ENCODE data around the gene TMEM256.

TMEM256 gene

DNA sequence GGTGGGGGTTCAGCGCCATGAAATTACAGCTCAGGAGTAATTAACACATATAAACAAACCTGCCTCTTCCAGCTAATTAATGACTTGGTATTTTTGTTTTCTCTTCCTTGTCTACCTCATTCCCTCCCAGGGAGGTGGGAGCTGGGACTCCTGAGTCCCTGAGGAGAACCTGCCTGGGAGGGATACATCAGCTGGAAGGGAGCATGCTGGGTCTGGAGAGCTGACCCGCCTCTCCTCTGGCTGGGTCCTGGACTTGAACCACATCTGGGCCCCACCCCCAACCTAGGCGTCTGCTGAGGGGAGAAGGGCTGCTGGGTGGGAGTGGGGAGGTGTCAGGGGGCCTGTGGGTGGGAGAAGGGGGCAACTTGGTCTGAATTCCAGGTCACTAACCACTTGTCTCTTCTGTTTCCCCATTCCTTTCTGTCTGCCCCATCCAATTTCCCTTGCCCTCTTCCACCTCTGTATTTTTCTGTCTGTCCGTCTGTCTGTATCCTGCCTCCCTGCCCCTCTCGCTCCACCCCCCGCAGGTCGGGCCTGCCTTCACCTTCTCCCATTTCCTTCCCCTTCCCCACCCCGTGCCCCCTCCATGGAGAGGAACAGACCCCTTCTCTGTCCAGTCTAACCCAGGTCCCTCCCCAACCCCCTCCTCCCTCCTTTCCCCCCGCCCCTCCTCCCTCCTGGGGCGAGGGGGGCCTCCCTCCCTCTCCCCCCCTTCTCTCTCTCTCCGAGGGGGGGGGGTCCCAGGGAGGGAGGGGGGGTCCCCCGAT lies 3.8 kb upstream of the TMEM256 start, which contains the start of gene NLGN2:
Gene NLGN2 (plus strand): TSS at position 361 of the 767 bp plus-strand sequence. CDS start 411 bp downstream, outside the sequence.
- no peak for DNase-seq

DNA sequence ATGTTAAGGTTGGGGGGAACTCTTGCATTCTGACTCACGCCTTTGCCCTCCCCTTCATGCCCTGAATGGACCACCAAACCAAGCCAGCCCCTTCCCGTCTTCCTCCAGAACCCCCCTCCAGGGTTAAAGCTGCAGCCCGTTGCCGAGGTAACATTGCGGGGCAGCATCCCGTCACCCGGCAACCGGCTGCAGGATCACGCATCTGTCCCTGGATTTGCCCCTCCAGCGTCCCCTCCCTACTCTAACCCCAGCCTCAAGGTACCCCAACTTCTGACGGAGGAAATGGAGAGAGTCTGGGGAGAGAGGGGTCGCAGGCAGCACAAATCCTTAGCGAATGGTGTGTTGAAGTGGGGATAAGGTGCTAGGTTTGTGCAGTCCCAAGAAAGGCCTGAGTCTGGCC lies 3.2 kb upstream of the TMEM256 start:
- no peak for DNase-seq

DNA sequence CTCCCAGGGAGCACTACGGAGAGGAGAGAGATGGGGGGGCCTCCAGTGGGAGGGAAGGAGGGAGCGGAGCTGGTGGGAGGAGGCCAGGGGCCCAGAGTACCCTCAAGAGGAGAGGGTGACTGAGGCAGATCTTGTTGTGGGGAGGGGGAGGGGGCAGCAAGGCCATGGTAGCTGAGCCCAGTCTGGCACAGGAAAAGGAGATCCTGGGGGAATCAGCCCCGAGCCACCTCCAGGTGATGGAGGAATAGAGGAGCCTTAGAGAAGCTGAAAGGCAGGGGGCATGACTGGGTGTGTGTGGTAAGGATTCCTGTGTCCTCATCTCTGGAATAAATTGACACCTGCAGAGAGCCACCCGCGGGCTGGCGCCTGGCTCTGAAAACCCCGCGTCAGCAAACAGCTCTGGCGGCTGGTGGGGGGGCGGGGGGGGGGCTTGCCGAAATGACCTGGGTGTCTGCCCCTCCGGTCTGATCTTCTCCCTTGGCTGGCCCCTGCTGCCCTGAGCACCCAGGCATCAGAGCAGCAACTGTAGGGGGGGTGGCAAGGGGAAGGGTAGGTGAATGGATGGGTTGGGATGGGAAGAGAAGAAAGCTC lies 2.4 kb upstream of the TMEM256 start:
- DNase-seq: no peak

DNA sequence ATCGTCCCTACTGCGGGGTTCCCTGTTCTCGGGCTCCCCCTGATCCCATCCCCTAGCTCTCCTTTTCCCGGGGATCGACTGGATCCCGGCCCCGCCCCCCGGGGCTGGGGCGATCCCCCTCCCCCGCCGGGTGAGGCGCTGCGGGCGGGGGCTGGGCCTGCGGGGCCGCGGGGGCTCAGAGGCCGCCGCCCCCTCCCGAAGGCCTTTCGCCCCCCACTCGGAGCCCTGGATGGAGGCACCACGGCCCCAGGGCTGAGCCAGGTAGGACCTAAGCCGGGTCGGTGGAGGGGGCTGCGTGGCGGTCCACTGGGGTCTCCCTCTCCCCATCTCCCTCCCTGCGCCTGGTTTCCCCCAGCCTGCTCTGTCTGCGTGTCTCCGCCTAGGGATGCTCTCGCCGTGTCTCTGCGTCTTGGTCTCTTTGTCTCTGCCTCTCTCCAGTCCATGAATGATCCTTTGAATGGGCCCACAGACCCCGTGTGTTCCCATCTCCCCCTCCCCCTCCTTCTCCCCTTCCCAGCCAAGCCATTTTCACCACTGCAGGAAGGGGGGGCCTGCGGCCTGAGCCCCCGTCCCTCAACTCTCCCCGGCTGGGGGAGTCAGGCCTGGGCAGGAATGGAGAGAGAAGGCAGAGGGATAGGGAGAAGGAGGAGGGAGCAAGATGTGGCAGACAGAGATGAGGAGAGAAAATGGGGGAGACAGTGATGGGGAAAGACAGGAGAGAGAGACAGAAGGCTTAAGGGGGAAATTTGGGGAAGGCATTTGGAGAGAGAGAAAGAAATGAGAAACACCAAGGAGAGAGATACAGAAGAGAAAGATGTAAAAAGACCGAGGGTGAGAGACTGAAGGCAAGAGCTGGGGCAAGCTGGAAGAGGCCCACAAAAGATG lies 1.7 kb upstream of the TMEM256 start:
- DNase-seq: no peak

DNA sequence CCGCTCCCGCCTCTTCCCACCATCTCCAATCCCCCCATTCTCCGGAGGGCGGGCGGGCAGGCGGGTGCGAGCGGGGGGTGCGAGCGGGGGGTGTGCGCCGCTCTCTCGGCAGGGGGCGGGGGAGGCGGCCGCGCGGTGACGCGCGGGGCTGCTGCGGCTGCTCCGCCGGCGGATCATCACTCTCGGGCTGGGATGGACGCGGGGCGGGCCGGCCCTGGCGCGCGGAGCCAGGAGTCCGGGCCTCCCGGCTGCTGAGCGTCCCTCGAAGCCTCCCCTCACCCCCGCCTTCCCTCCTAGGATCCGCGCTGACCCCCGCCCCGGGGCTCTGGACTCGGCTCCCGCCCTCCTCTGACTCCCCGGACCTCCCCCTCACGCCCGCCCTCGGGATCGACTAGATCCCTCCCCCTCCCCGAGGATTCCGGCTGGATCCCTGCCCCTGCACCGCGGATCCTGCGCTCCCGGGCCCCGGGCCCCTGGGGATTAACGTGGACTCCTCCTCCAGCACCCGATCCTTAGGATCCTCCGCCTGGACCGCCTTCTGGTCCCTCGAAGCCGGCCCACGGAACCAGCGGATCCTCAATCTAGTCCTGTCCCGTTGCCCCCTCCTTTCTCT lies 946 bp upstream of the TMEM256 start:
- peak; percentile 70 for DNase-seq

DNA sequence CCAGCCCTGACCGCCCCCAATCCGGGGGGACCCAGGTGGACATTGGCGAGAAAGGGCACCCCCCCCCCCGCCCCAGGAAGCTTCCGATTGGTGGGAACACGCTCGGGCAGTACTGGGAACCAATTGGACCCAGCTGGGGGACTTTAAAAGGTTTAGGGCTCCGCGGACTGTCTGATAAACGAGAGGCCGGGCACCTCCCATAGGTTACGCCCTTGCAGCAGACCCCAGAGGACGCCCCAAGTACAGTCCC lies 245 bp downstream of the TMEM256 start:
- DNase-seq: no peak

DNA sequence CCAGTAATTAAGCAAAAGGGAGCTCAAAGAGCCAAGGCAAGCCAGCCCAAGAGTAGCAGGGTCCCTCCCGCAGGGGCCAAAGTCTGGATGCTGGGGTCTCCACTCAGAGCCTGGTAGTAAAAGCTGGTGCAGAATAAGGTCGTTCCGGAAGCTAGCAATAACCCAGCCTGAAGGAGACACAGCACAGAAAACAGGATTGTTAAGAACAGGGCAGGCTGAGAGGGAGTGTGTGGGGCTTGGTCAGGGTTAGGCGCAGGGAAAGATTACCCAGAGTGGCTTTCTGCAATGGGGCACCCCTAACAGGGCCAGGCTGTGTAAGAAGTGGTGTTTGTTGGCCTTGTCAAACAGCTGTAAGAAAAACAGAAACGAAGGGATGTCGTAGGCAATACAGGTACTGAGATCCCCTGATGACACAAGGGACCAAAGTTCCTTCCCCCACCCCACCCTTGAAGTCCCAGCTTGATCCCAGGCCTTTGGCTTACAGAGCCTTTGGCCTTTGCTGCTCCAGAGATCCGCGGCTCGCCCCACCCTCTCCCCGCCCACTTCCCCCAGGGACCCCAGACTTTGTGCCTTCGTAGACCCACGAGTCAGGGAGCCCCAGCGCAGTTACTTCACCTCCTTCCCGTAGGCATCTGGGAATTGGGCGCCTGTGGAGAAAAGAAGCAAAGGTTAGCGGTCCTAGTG lies 712 bp downstream of the TMEM256 start:
- peak; percentile 25 for DNase-seq

DNA sequence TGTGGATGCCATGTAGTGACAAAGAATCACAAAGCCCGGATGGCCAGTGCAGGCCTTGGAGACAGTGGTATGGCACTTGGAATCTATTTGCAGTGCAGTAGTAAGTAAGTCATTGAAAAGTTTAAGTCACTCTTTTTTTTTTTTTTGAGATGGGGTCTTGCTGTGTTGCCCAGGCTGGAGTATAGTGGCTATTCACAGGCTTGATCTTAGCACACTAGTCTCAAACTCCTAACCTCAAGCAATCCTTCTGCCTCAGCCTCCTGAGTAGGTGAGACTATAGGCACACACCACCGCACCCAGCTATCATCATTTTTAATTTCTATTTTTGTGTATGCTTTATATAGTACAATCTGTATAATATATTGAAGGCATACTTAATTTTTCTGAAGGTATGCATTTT lies 5.3 kb downstream of the TMEM256 start:
- no peak for DNase-seq

DNA sequence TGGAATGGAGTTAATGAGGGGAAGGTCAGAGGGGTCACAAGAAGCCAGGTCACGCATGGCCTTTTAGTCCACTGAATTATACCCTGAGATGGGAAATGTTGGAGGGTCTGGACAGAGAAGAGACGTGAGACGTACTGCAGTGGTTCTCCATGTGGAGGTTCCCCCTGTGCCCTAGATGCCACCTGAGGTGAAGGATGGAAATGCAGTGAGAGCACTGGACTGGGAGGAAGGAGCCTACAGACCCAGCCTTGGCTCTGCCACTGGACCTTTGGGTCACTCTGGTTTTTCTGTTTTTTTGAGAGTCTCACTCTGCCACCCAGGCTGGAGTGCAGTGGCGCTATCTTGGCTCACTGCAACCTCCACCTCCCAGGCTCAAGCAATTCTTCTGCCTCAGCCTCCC lies 7.8 kb downstream of the TMEM256 start:
- no peak for DNase-seq

DNA sequence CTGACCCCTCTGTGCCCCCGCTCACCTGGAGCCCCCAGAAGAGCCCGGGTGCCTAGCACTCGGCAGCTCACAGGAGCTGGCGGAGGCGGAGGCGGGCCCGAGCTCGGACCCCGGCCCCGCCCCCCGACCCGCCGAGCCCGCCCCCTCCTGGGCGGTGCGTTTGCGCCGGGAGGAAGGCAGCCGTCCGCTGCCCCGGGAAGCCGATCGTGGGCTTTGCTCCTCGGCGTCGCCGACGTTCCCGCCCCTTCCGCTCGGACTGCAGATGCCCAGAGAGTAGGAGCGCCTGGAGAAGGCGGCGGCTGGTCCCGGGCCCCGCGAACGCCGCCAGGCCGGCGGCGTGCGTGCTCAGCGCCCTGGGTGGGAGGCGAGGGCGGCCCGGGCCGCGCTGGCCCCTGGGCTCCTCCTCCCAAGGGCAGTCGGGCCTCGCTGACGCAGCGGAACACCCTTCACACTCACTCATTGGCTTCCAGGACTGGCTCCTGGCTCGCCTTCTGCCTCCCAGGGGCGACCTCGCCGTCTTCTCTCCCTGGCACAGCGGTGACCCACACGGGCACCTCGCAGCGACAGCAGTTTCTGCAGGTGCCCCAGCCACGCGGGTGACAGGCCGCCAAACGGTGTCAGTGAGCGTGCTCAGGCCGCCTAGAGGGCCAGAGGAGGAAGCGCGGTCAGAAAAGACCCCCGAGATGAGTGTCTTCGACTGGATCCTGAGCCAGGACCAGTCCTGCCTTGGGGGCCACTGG lies 9.3 kb downstream of the TMEM256 start, which contains the start of gene PLSCR3:
Gene PLSCR3 (minus strand): TSS at position 74 of the 740 bp plus-strand sequence. CDS start 415 bp downstream, outside the sequence.
- DNase-seq: peak; percentile 81

DNA sequence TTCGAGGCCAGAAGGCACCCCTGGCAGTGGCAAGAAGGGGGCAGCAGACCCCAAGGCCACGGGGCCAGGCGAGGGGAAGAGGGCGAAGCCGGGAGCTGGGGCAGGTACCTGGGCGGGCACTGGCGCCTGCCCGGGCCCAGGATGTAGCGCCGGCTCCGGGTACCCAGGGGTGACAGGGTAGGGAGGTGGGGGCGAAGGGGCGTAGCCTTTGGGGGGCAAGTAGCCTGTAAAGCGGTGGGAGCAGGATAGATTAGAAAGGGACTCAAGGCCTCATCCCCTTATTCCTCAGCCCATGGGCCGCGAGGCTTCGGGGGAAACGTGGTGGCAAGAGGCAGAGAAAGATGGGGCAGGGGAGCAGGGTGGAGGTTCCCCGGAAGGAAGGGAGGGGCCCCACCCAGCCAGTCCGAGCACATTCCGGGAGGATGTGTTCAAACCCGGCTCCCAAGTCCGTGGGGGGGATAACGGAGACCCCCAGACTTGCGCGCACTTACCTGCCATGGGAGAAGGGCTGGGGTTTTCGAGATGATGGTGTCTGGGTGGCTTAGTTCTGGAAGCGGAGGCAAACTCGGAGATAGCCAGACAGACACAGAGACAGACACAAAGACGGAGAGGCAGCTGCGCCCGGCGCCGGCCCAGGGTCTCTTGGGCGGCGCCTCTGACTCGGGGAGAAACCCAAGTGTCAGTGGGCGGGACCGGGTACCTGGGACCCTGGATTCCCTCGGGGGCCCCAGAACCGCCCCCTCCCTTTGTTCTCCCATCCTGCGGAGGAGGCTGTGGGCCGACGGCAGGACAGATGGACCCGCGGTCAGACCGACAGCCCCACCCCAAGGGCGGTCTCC lies 10.1 kb downstream of the TMEM256 start:
- peak; percentile 68 for DNase-seq

DNA sequence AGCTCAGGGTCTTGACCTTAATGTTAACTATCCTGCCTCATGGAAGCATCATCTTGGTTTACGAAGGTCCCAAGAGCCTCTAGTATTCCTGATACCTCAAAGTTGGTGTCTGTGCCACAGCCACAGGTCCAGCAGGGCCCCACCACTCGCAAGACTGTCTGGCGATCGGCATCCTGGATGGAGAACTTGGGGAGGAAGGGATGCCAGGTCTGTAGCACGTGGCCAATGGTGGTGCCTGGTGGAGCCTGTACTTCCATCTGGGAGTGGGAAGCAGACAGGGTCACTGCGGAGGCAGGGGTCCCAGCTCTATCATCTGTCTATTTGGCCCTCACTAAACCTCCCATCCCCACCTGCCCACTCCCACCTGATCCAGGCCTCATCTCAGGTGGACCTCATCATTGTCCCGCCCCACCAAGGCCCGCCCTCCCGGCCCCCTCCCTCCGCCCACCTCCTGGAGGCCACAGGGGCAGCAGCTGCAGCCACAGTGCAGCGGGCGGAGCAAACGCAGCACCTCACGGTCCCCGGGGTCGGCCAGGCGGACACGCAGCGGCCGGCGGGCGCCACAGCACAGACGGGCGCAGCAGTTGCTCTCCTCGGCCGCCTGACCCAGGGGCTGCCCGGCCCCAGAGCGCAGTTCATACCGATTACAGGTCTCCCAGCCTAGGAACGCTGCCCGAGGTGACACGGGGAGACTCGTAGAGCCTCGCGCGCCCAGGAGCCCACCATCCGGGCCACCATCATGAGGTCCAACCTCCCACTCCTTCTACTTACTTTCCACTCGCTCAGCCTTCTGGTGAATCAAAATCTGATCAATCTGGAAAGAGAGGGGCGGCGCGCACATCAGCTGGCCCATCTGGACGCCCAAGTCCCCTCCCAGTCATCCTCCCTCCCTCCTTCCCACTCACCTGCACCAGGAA lies 10.9 kb downstream of the TMEM256 start:
- no peak for DNase-seq

DNA sequence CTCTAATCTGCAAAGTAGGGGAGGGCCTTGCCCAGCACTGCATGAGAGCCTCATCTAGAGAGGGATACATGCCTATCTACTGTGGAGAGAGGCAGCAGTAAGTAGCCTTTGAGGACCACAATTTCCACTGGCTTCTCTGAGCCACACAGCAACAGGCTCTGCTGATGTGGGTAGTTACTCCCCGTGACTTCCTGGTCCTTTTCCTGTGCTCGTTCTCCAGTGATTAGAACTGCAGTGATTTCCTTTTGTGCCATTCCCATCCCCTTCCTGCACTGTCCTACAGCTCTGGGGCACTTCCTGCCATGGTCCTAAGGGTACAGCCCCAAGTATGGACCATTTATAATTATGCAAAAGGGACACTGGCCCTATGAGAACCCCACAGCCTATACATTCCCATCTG lies 12.6 kb downstream of the TMEM256 start:
- no peak for DNase-seq

DNA sequence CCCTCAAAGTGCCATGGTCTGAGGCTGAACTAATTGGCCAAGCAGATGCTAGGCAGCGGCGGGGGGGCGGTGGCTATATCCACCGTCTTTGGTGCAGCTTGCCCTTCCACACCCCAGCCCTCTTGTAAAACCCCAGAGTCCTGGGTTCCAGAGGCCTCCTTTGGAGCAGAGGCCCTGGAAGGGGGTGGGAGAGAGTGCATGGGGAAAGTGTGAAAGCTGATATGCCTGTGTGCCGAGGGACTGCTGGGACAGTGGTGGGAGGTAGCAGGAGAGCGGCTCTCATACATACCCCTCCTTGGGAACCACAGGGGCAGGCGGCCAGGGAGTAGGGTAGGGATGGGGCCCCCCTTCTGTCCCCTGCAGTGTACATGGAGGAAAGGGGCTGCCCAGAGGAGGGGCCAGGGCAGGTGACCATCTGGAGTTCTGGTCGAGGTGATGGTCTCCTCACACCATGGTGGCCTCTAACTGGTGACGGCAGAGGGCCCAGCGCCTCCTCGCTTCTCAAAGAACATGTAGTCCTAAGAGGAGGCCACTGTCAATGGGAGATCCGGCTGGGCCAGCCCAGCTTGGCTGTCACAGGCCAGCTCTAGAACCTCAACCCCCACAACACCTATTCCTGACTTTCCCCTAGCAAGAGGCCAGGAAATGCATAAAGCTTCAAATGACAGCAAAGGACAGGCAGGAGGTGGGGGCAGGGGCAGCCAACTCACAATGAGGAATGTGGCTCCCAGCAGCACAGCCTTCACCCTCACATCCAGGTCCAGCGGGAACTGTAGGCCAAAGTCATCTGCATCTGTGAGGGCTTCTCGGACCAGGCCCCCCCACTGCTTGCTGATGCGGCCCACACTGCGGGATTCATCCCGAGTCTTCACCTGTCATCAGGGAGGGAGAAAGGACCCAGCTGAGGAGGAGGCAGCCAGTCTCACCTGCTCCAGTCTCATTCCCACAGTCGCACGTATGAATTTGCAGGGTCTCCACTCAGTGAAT lies 13.7 kb downstream of the TMEM256 start:
- no peak for DNase-seq

DNA sequence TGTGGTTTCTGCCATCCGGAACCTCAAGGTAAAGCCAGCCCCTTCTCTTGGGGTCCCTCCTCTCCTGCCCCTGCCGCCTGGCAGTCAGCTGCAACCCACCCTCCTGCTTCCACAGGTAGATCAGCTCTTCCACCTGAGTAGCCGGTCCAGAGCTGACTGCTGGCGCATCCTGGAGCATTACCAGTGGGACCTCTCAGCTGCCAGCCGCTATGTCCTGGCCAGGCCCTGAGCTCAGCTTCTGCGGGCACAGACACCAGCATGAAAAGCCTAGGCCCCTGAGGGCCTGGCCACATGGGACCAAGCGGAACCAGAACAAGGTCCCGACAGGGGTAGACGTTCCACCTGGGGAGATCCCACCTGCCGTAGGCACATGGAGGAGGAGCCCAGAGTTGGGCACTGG lies 15.0 kb downstream of the TMEM256 start:
- no peak for DNase-seq

DNA sequence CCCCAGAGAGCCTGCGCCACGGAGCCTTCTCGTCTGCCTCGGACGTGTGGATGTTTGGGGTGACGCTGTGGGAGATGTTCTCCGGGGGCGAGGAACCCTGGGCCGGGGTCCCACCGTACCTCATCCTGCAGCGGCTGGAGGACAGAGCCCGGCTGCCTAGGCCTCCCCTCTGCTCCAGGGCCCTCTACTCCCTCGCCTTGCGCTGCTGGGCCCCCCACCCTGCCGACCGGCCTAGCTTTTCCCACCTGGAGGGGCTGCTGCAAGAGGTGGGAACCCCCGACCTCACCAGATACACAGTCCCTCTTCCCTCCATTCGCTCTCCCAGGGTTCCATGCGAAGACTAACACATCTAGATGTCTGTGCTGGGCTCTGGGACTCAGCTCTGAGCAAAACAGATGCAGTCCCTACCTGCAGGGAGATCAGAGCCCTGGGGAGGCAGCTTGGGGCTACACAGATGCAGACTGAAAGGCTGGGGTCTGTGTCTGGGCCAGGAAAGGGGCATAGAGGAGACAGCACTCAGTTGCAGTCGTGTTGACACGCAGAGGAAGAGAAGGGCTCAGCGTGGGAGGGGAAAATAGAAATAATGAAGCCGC lies 19.3 kb downstream of the TMEM256 start:
- no peak for DNase-seq

DNA sequence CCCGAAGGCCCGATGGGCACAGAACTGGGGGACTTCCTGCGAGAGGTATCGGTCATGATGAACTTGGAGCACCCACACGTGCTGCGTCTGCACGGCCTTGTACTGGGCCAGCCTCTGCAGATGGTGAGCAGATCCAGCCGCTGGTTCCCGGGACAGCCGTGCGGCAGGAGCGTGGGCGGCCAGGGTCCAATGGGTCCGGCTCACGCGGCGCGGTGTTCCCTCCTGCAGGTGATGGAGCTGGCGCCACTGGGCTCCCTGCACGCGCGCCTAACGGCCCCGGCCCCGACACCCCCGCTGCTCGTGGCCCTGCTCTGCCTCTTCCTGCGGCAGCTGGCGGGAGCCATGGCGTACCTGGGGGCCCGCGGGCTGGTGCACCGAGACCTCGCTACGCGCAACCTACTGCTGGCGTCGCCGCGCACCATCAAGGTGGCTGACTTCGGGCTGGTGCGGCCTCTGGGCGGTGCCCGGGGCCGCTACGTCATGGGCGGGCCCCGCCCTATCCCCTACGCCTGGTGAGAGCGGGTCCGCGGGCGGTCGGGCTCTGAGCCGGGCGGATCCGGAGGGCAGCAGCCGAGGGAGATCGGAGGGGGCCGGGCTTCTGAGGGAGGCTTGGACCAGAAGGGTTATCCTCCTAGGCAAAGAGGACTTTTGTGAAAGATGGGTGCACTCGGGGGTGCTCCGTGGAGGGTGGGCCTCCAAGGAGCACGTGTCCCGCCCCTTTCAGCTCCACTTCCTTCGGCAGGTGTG lies 20.0 kb downstream of the TMEM256 start:
- DNase-seq: peak; percentile 73

All from T-helper 9 cell (primary cell).